CD4-positive, alpha-beta T cell treated with Interferon alpha-2 for 1 hour (primary cell): ENCODE results near the gene CENPP.
"Not testable (repeated sequence)": the region's sequence is repeated elsewhere in the genome, so short reads cannot be mapped to it uniquely, and the experiment has no call there.

Source experiments
- DNase-seq, 2 donors: peaks; one replicate each; pipeline ENCODE4 v3.0.0-alpha.2; 2020 to 2022

Gene CENPP

GRCh38 chr9:92558612-92559374, 233.0 kb downstream of the CENPP start:
- no peak for DNase-seq

- no peak for DNase-seq
Observed at GRCh38 chr9:92561374-92562330, 235.9 kb downstream of the CENPP start.

- DNase-seq = no peak
Observed at GRCh38 chr9:92562461-92562967, 236.8 kb downstream of the CENPP start.

- DNase-seq = no peak
Observed at GRCh38 chr9:92563116-92564100, 237.7 kb downstream of the CENPP start.

GRCh38 chr9:92564504-92564903, 238.8 kb downstream of the CENPP start:
- no peak for DNase-seq

GRCh38 chr9:92564982-92565381, 239.2 kb downstream of the CENPP start:
- DNase-seq = no peak

- not testable (repeated sequence) for DNase-seq
Observed at GRCh38 chr9:92571871-92572270, 246.1 kb downstream of the CENPP start.

- not testable (repeated sequence) for DNase-seq
Observed at GRCh38 chr9:92573612-92574011, 247.9 kb downstream of the CENPP start.

GRCh38 chr9:92576175-92576574, 250.4 kb downstream of the CENPP start:
- no peak for DNase-seq

- DNase-seq = no peak
Observed at GRCh38 chr9:92589923-92590322, 264.2 kb downstream of the CENPP start.

GRCh38 chr9:92590377-92590776, 264.6 kb downstream of the CENPP start:
- DNase-seq = no peak

- no peak for DNase-seq
Observed at GRCh38 chr9:92592537-92592936, 266.8 kb downstream of the CENPP start.

GRCh38 chr9:92592946-92593861, 267.5 kb downstream of the CENPP start:
- no peak for DNase-seq

GRCh38 chr9:92595075-92595474, 269.3 kb downstream of the CENPP start:
- DNase-seq = not testable (repeated sequence)

- DNase-seq = no peak
Observed at GRCh38 chr9:92595930-92596329, 270.2 kb downstream of the CENPP start.

GRCh38 chr9:92598382-92598781, 272.6 kb downstream of the CENPP start:
- DNase-seq = no peak

GRCh38 chr9:92599938-92600461, 274.2 kb downstream of the CENPP start:
- DNase-seq = no peak

- DNase-seq = no peak
Observed at GRCh38 chr9:92600462-92601261, 274.9 kb downstream of the CENPP start.

- DNase-seq = no peak
Observed at GRCh38 chr9:92601451-92601850, 275.7 kb downstream of the CENPP start.

GRCh38 chr9:92602413-92602812, 276.7 kb downstream of the CENPP start:
- no peak for DNase-seq
